Trophoblast cell (in vitro differentiated cells and primary cell): ENCODE data around the gene ZBTB7C.

Source experiments
- DNase-seq, 2 donors: peaks; one replicate each; pipeline ENCODE4 v3.0.0-alpha.2; 2016
- H2AFZ ChIP-seq: 2 replicates; pipeline ENCODE4 v1.6.1; 2013; ENCODE audit warnings: low read length, moderate library complexity, mild to moderate bottlenecking; ENCODE audit not compliant: insufficient read depth, poor library complexity
- H2AK5ac ChIP-seq: 2 replicates; pipeline ENCODE4 v1.6.1; 2013; ENCODE audit warnings: mild to moderate bottlenecking, low read length
- H2BK120ac ChIP-seq: 2 replicates; pipeline ENCODE4 v1.6.1; 2013; ENCODE audit warnings: low read length, mild to moderate bottlenecking, moderate library complexity; ENCODE audit not compliant: insufficient read depth, poor library complexity
- H2BK12ac ChIP-seq: 2 replicates; pipeline ENCODE4 v1.6.1; 2013; ENCODE audit warnings: mild to moderate bottlenecking, low read length, moderate library complexity
- H2BK5ac ChIP-seq: 2 replicates; pipeline ENCODE4 v1.6.1; 2013; ENCODE audit warnings: low read length, low read depth, moderate library complexity, mild to moderate bottlenecking; ENCODE audit not compliant: poor library complexity
- H3K14ac ChIP-seq: 2 replicates; pipeline ENCODE4 v1.6.1; 2013; ENCODE audit warnings: mild to moderate bottlenecking, low read length
- H3K18ac ChIP-seq: 2 replicates; pipeline ENCODE4 v1.6.1; 2013; ENCODE audit warnings: mild to moderate bottlenecking, low read length
- H3K23ac ChIP-seq: 2 replicates; pipeline ENCODE4 v1.6.1; 2013; ENCODE audit warnings: low read length
- H3K27ac ChIP-seq: 2 replicates; pipeline ENCODE4 v1.5.1; 2013; ENCODE audit warnings: low read depth, mild to moderate bottlenecking, inconsistent platforms, low read length, moderate library complexity
- H3K27me3 ChIP-seq: 2 replicates; pipeline ENCODE4 v1.6.1; 2013; ENCODE audit warnings: inconsistent platforms, mild to moderate bottlenecking, low read length, moderate library complexity; ENCODE audit not compliant: insufficient read depth
- H3K36me3 ChIP-seq, 2 experiments: 1 replicate in 1 of 2; 2 replicates in 1 of 2; pipeline ENCODE4 v1.6.1; 2013; ENCODE audit warnings: low read length in 2 of 2, mild to moderate bottlenecking in 2 of 2, moderate library complexity in 1 of 2; ENCODE audit not compliant: insufficient read depth in 2 of 2, control insufficient read depth in 1 of 2
- H3K4ac ChIP-seq: 2 replicates; pipeline ENCODE4 v1.6.1; 2013; ENCODE audit warnings: low read depth, mild to moderate bottlenecking, low read length, moderate library complexity
- H3K4me1 ChIP-seq, 2 experiments: 1 replicate in 1 of 2; 2 replicates in 1 of 2; pipeline ENCODE4 v1.6.1; 2013; ENCODE audit warnings: low read length in 2 of 2, mild to moderate bottlenecking in 2 of 2, moderate library complexity in 1 of 2; ENCODE audit not compliant: insufficient read depth in 2 of 2, control insufficient read depth in 1 of 2
- H3K4me2 ChIP-seq: 2 replicates; pipeline ENCODE4 v1.6.1; 2013; ENCODE audit warnings: inconsistent platforms, mild to moderate bottlenecking, low read length, moderate library complexity
- H3K4me3 ChIP-seq: 2 replicates; pipeline ENCODE4 v1.5.1; 2013; ENCODE audit warnings: mild to moderate bottlenecking, low read depth, low read length, inconsistent platforms
- H3K79me1 ChIP-seq: one replicate; pipeline ENCODE4 v1.6.1; 2013; ENCODE audit warnings: low read length
- H3K79me2 ChIP-seq: 2 replicates; pipeline ENCODE4 v1.6.1; 2013; ENCODE audit warnings: low read length, mild to moderate bottlenecking; ENCODE audit not compliant: control insufficient read depth, insufficient read depth, poor library complexity
- H3K9ac ChIP-seq: 2 replicates; pipeline ENCODE4 v1.6.1; 2013; ENCODE audit warnings: mild to moderate bottlenecking, low read length
- H3K9me3 ChIP-seq: 2 replicates; pipeline ENCODE4 v1.6.1; 2013; ENCODE audit warnings: low read depth, mild to moderate bottlenecking, control low read depth, inconsistent platforms, low read length; ENCODE audit not compliant: insufficient read depth
- H4K12ac ChIP-seq: 2 replicates; pipeline ENCODE4 v1.6.1; 2013; ENCODE audit warnings: low read depth, mild to moderate bottlenecking, low read length, moderate library complexity
- H4K8ac ChIP-seq: 2 replicates; pipeline ENCODE4 v1.6.1; 2013; ENCODE audit warnings: low read depth, mild to moderate bottlenecking, low read length, moderate library complexity
- H4K91ac ChIP-seq: one replicate; pipeline ENCODE4 v1.6.1; 2013; ENCODE audit warnings: low read depth, mild to moderate bottlenecking, low read length, moderate library complexity
- WGBS: extraction: QIAGEN DNeasy Blood & Tissue Kit; methylation state at CpG from one replicate; pipeline ENCODE4 v1.1.7; 2013; ENCODE audit warnings: missing lambda C conversion rate; ENCODE audit not compliant: insufficient read length, insufficient coverage; ENCODE audit errors: extremely low coverage; 5-methylcytosine and 5-hydroxymethylcytosine counted together

The ZBTB7C gene

DNA sequence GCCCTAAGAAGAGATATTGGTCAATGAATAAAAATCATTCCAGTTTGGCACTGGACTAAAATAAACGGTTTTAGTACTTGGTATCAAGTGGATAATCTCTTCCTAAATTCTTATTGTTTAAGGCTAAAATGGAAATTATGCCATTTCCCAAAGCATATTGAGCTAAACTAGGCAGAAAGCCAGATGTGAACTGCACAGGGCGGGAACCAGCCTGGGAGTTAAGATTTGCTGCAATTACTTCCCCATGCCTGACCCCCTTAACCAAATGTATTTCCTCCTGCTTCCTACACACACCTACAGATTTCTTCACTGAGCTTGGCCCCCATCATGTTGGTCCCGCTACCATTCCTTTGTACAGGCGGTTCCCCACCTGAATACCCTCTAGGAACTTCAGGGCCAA, 12.2 kb downstream of the ZBTB7C start:
- H3K4me2 ChIP-seq = no peak overlapping the region
- H2AK5ac ChIP-seq = no peak overlapping the region
- H4K12ac ChIP-seq = no peak overlapping the region
- no peak overlapping the region for H4K8ac ChIP-seq
- no peaks in the 10 kb centered on the region for H3K36me3 ChIP-seq
- H3K23ac ChIP-seq = no peak overlapping the region
- H2BK12ac ChIP-seq = no peak overlapping the region
- H3K27ac ChIP-seq = no peak overlapping the region
- H2BK5ac ChIP-seq = no peak overlapping the region
- H3K27me3 ChIP-seq = no peaks in the 10 kb centered on the region
- H3K9me3 ChIP-seq = no peaks in the 10 kb centered on the region
- H3K14ac ChIP-seq = no peak overlapping the region
- no peak overlapping the region for H3K9ac ChIP-seq
- no peak overlapping the region for H3K4ac ChIP-seq
- no peak overlapping the region for H3K18ac ChIP-seq
- no peak overlapping the region for H2AFZ ChIP-seq
- no peak overlapping the region for H3K4me3 ChIP-seq
- WGBS = no CpG with 5 or more reads among the region's 4 CpGs
- no peak for DNase-seq
- H3K79me2 ChIP-seq = no peaks in the 10 kb centered on the region
- H3K79me1 ChIP-seq = peaks cover 3% of the 10 kb centered on the region
- H4K91ac ChIP-seq = no peak overlapping the region
- no peak overlapping the region for H2BK120ac ChIP-seq
- H3K4me1 ChIP-seq = no peaks in the 10 kb centered on the region

DNA sequence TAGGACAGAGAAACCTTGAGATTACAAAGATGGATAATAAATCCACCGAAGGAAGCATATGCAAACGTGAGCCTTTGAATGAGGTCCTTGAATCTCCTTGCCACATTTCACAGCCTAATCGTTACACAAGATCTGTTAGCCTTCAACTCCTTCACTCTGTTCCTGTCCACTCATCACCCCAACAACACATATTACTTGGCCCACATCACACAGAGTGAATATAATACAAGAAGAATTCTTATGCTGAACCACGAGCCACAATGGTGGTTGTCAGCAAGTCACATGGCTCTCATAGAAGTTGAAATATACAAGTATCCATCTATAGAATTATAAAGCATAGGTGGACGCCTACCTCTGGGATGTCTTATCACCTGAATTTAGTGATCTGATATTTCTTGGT, 12.6 kb downstream of the ZBTB7C start:
- Histone ChIP-seq H3K4me3 (no peak overlapping the region), H4K12ac (no peak overlapping the region), H2BK12ac (no peak overlapping the region), H3K36me3 (no peaks in the 10 kb centered on the region), H4K8ac (no peak overlapping the region), H2BK120ac (no peak overlapping the region), H3K9me3 (no peaks in the 10 kb centered on the region), H3K27ac (no peak overlapping the region), H3K4ac (no peak overlapping the region), H3K18ac (no peak overlapping the region), H3K79me2 (no peaks in the 10 kb centered on the region), H3K4me1 (no peaks in the 10 kb centered on the region), H3K79me1 (peaks cover 3% of the 10 kb centered on the region), H3K4me2 (no peak overlapping the region), H2BK5ac (no peak overlapping the region), H3K27me3 (no peaks in the 10 kb centered on the region), H2AK5ac (no peak overlapping the region), H3K23ac (no peak overlapping the region), H2AFZ (no peak overlapping the region), H3K14ac (no peak overlapping the region), H3K9ac (no peak overlapping the region), H4K91ac (no peak overlapping the region)
- no peak for DNase-seq
- WGBS = no CpG with 5 or more reads among the region's 5 CpGs

- no peak overlapping the region for H2BK12ac ChIP-seq
- no CpG with 5 or more reads among the region's 1 CpG for WGBS
- H3K23ac ChIP-seq = no peak overlapping the region
- no peaks in the 10 kb centered on the region for H3K79me2 ChIP-seq
- peaks cover 3% of the 10 kb centered on the region for H3K79me1 ChIP-seq
- H3K36me3 ChIP-seq = no peaks in the 10 kb centered on the region
- H3K14ac ChIP-seq = no peak overlapping the region
- H3K4ac ChIP-seq = no peak overlapping the region
- DNase-seq = no peak
- H3K27ac ChIP-seq = no peak overlapping the region
- no peak overlapping the region for H3K4me3 ChIP-seq
- H4K8ac ChIP-seq = no peak overlapping the region
- H3K27me3 ChIP-seq = no peaks in the 10 kb centered on the region
- H2AFZ ChIP-seq = no peak overlapping the region
- no peak overlapping the region for H3K9ac ChIP-seq
- peaks cover under 1 to 4% of the 10 kb centered on the region in 2 experiments for H3K4me1 ChIP-seq
- no peaks in the 10 kb centered on the region for H3K9me3 ChIP-seq
- H4K12ac ChIP-seq = no peak overlapping the region
- H2BK120ac ChIP-seq = no peak overlapping the region
- no peak overlapping the region for H2AK5ac ChIP-seq
- H2BK5ac ChIP-seq = no peak overlapping the region
- no peak overlapping the region for H3K4me2 ChIP-seq
- no peak overlapping the region for H3K18ac ChIP-seq
- no peak overlapping the region for H4K91ac ChIP-seq
These were observed 13.5 kb downstream of the ZBTB7C start for GRCh38 chr18:48395646-48396045.

DNA sequence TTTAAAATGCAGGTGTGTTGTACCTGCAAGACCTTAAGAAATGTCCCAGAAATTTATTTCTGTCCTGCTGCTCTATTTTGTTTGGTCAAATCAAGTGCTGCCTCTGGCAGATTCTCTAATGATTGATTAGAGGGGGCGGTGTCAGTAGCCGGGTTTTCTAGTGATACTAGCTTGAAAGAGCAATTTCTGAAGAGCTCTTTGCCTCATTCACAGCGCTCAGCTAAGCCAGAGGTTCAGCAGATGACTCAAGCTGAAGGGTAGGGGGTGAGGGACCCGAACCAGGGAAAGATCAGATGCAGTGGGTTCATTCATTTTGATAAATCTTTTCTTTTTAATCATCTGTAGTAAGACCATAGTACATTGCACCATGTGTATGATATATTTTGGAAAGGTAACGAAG, 15.0 kb downstream of the ZBTB7C start:
- H3K14ac ChIP-seq = no peak overlapping the region
- H3K27me3 ChIP-seq = no peaks in the 10 kb centered on the region
- no peak overlapping the region for H3K4me2 ChIP-seq
- H2AK5ac ChIP-seq = no peak overlapping the region
- no peak overlapping the region for H3K4ac ChIP-seq
- no peak overlapping the region for H2BK120ac ChIP-seq
- peaks cover 4% of the 10 kb centered on the region for H3K79me1 ChIP-seq
- H3K23ac ChIP-seq = no peak overlapping the region
- H3K4me3 ChIP-seq = no peak overlapping the region
- H2AFZ ChIP-seq = no peak overlapping the region
- no peak overlapping the region for H2BK12ac ChIP-seq
- no peak overlapping the region for H3K27ac ChIP-seq
- H3K18ac ChIP-seq = no peak overlapping the region
- H3K9ac ChIP-seq = no peak overlapping the region
- no peaks in the 10 kb centered on the region for H3K9me3 ChIP-seq
- no peak overlapping the region for H4K12ac ChIP-seq
- H4K91ac ChIP-seq = no peak overlapping the region
- H4K8ac ChIP-seq = no peak overlapping the region
- H3K79me2 ChIP-seq = no peaks in the 10 kb centered on the region
- H3K36me3 ChIP-seq = no peaks in the 10 kb centered on the region
- H2BK5ac ChIP-seq = no peak overlapping the region
- no CpG with 5 or more reads among the region's 5 CpGs for WGBS
- no peak for DNase-seq
- peaks cover 6 to 8% of the 10 kb centered on the region in 2 experiments for H3K4me1 ChIP-seq
